LNCAP (cell line): ENCODE measurements around the gene WWOX.

ENCODE experiments used
- TF ChIP-seq, protein P1 (sequence below): fragments of 450-650 bp; IDR thresholded peaks from 2 replicates; pipeline ENCODE4 v1.5.1; 2017; ENCODE audit warnings: mild to moderate bottlenecking

Gene WWOX

DNA sequence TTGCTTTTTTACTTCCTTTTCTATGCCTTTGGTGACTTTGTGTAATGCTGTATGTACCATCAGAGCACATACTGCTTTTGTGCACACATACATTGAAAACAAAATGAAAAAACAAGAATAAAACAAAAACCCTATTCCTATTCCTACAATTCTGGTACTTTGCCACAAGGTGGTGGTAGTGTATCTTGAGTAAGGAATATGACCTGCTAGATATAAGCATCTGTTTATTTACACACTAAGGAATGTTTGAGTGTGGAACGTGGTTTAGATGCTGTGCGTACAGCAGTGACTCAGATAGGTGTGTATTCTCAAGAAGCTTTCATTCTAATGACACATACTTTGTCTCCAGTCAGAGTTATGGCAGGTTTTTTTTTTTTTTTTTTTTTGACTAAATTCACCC lies 606.2 kb downstream of the WWOX start:
- TF ChIP-seq, protein P1, sequence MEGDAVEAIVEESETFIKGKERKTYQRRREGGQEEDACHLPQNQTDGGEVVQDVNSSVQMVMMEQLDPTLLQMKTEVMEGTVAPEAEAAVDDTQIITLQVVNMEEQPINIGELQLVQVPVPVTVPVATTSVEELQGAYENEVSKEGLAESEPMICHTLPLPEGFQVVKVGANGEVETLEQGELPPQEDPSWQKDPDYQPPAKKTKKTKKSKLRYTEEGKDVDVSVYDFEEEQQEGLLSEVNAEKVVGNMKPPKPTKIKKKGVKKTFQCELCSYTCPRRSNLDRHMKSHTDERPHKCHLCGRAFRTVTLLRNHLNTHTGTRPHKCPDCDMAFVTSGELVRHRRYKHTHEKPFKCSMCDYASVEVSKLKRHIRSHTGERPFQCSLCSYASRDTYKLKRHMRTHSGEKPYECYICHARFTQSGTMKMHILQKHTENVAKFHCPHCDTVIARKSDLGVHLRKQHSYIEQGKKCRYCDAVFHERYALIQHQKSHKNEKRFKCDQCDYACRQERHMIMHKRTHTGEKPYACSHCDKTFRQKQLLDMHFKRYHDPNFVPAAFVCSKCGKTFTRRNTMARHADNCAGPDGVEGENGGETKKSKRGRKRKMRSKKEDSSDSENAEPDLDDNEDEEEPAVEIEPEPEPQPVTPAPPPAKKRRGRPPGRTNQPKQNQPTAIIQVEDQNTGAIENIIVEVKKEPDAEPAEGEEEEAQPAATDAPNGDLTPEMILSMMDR = peak; percentile 59

DNA sequence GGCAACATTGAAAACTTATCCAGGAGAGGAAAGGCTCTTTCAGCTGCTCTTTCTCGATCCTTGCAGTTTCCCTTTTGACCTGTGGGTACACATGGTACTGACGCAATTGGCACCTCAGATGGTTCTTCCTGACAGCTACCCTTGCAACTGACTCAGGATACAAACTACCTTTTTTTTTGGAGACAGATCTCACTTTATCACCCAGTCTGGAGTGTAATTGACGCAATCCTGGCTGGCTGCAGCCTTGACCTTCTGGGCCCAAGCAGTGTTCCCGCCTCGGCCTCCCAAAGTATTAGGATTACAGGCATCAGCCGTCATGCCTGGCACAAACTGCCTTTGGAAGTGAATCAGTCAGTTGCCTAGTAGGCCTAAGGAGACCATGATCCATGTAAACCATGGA lies 607.2 kb downstream of the WWOX start:
- TF ChIP-seq, protein P1 = no peak

DNA sequence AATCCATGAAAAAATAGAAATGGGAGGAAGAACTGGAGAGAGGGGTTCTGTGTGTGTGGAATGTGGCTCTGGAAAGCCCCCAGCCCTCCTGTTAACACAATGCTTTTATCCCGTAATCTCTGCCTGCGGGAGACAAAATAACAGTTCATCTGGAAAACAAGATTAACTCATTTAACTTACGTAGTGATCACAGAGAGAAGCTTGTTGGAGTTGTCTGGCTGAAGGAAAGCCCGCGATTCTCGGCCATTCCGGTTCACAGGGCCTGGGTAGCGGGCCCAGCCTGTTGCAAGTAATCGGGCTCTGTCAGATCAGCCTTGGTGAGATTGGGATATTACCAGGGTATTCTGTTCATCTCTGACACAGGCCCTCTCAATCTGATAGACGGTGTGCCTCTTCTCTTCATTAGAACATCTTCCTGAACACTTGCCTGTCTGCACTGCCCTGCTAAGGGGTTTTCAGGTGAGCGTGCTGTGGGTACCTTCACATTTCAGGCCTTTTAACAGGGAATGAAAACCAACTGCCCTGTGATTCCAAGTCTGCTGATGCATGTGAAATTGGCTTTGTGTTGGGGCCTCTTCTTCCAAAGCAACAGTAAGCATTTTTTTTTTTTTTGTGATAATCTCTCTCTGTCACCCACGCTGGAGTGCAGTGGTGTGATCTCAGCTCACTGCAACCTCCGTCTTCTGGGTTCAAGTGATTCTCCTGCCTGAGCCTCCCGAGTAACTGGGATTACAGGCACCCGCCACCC lies 609.9 kb downstream of the WWOX start:
- TF ChIP-seq, protein P1 = no peak

DNA sequence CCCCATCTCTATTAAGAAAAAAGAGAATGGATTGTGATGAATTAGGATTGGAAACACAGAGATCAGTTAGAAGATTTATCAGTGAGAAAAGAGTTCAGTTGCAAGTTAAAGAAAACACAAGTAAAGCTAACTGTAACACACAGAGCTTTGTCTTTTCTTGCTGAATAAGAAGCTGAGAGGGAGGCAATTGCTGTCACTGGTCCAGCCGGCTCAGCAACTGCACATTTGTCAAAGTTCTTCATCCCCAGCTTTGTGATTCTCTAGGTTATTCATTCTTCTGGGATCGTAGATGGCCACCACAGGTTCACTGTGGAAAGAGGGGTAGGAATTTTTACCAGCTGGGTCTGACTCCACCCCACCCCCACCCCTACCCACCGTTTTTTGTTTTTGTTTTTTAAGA lies 615.7 kb downstream of the WWOX start:
- TF ChIP-seq, protein P1 = no peak

DNA sequence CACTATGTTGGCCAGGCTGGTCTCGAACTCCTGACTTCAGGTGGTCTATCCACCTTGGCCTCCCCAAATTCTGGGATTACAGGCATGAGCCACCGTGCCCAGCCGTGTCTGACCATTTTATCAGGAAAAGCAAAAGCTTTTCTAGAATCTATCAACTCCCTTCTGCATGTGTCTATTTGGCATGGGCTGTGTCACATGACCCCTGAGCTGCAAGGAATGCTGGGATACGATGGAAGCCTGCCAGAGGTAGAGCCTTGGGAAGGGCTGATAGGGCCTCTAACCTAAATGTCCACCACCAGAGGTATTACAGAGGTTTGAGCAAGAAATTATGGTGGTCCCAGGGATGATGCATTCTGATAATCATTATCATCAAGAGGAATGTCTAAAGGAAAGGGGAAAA lies 616.2 kb downstream of the WWOX start:
- TF ChIP-seq, protein P1 = no peak

DNA sequence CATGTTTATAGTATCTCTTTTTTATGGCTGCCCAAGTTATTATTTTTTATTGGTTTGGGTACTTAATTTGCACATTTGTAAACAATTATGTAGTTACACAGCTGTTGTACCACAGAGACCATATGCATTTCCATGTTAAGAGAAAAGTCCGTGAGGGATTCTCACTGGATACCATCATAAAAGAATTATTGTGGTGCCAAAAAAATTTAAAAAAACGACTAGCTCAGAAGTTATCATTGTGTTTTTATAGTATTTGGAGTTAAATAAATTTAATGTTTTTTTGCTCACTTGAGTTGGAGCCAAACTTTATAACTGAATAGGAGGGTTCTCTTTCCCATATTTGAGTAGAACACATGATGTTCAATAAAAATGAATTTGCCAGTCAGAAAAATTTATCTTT lies 618.7 kb downstream of the WWOX start:
- TF ChIP-seq, protein P1 = no peak

DNA sequence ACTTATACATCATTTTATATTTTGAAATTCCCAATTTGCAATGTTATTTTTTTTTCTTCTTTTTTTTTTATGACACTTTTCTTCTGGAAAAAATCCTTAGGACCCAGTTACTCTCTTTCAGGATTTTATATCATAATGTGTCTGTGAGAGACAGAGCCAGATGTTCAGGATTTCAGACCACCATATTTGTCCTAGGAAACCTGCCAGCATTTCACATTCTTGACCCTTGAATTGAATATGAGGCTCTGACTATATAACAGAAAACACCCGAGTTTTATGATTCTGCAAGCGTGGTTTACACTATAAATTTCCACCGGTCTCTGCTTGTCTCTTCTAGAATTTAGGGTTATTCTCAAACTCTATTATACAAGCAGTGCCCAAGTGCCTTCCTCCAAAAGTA lies 621.0 kb downstream of the WWOX start:
- TF ChIP-seq, protein P1 = no peak

DNA sequence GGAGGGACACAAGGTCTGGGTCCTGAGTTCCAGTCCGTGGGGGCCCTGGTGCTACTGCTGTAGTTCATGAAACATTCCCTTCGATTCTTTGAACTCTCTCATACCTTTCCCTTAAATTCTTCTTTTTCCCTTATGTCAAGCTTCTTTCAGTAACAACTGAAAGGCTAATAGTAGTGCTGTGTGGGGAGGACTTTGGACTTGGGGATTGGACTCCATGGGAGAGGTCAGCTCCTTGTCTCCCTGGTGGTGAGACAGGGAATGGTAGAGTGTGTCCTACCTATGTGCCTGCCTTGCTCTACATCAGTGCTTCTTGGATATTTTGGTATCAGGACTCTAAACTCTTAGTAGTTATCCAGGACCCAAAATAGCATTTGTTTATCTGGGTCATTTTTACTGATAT lies 628.1 kb downstream of the WWOX start:
- TF ChIP-seq, protein P1 = no peak
